LNCAP (cell line): Measurements from ENCODE around the gene ACTN4.

Experiments
- TF ChIP-seq, protein P1 (sequence below): fragments of 450-650 bp; IDR thresholded peaks from 2 replicates; pipeline ENCODE4 v1.5.1; 2017; ENCODE audit warnings: mild to moderate bottlenecking

Gene ACTN4

DNA sequence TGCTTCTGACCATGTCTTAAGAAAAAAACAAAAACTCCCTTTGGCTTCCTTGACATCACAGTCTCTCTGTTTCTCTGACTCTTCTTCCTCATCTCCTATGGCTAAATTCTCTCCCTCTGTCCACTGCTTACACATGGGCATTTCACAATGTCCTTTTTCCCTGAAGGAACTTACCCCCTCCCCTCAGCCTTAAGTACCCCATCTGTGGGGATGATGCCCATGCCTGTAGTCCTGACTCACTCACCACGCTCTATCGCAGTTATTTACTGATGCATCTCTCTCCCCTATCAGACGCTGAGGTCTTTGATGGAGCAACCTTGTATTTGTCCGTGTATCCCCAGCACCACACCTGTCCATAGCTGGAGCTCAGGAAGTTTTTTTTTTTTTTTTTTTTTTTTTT is 32.4 kb downstream of the ACTN4 start:
- TF ChIP-seq, protein P1, sequence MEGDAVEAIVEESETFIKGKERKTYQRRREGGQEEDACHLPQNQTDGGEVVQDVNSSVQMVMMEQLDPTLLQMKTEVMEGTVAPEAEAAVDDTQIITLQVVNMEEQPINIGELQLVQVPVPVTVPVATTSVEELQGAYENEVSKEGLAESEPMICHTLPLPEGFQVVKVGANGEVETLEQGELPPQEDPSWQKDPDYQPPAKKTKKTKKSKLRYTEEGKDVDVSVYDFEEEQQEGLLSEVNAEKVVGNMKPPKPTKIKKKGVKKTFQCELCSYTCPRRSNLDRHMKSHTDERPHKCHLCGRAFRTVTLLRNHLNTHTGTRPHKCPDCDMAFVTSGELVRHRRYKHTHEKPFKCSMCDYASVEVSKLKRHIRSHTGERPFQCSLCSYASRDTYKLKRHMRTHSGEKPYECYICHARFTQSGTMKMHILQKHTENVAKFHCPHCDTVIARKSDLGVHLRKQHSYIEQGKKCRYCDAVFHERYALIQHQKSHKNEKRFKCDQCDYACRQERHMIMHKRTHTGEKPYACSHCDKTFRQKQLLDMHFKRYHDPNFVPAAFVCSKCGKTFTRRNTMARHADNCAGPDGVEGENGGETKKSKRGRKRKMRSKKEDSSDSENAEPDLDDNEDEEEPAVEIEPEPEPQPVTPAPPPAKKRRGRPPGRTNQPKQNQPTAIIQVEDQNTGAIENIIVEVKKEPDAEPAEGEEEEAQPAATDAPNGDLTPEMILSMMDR: no peak

DNA sequence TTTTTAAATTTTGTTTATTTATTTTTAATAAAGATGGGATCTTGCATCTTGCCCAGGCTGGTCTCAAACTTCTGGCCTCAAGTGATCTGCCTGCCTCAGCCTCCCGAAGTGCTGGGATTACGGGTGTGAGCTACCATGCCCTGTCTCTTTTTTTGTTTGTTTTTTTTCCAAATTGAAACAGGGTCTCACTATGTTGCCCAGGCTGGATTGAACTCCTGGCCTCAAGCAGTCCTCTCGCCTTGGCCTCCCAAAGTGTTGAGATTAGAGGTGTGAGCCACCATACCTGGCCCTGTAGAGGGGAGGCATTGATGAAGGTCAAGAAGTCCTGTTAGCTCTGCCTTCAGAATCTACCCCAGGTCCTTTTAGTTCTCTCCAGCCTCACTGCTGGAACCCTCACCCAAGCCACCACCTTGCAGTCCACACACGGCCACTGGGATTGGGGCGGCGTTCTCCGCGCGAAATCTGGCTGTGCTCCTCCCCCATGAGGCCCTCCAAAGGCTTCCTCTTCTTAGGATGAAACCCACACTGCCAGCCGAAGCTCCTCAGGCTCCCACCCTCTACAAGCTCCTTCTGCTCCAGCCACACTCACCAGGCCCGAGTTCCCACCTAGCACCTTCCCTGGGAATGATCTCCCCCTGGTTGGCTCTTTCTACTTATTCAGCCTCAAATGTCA is 34.9 kb downstream of the ACTN4 start:
- TF ChIP-seq, protein P1: no peak

GRCh38 chr19:38682872-38683392 is 35.5 kb downstream of the ACTN4 start:
- TF ChIP-seq, protein P1: no peak

DNA sequence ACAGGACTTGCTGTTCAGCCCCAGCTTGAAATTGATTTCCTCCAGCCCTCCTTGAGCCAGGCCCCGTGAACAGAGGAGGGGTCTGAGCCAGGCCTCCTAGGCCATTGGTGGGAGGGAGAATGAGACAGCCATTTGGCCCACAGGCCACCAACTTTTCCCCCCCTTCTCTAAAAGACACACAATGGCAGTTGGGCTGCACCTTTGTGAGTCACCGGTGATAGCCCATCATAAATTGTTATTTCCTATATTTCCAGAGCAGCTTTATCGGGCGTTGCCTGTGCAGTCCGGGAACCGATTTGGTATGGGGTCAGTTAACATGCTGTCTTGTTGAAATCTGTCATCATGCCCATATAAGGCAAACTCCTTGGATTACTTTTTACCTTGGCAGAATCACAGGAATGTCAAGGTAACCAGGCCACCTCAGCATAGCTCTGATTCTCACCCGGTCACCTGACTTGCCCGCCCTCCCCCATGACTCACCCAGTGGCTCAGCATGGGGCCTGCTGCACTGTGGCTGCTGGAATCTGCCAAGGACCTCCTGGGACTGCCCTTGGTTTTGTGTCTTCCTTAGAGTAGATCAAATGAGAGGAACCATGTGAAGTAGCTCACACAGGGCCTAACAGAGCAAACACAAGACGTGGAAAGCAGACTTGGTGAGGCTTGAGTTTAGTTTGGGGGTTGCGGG is 36.1 kb downstream of the ACTN4 start:
- TF ChIP-seq, protein P1: no peak

- TF ChIP-seq, protein P1: no peak
These were observed 36.8 kb downstream of the ACTN4 start for GRCh38 chr19:38684078-38684861.

DNA sequence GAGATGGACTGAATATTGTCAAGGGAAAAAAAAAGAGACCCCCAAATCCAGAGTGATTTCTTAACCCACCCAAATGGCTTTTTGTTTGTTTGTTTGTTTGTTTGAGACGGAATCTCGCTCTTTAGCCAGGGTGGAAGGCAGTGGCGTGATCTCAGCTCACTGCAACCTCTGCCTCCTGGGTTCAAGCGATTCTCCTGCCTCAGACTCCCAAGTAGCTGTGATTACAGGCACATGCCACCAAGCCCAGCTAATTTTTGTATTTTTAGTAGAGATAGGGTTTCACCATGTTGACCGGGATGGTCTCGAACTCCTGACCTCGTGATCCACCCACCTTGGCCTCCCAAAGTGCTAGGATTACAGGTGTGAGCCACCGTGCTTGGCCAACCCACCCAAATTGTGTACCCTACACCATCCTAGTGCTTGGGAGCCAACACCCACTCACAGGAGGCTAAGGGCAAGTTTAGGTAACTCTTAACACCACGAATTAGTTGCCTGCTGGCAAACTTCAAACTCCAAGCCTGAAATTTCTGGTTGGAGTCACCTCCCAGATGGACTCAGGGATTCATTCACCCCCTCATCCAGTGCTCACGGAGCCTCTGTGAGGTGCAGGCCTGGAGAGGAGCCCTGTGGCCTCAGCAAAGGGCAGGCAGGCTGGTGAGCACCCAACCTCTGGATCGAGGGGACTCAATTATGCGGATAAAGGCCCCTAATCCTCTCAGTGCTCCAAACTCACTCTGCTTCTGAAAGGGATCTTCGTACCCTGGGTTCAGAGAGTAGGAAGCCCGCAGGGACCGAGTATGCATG is 37.6 kb downstream of the ACTN4 start:
- TF ChIP-seq, protein P1: no peak
